Testis (tissue), 2 donors: ENCODE measurements around the gene ELOVL2.

ENCODE experiments used
- POLR2A ChIP-seq: fragments of 450-650 bp; IDR thresholded peaks from one replicate; pipeline ENCODE4 v1.6.1; 2017; ENCODE audit warnings: antibody characterized with exemption, mild to moderate bottlenecking, moderate library complexity
- TF ChIP-seq, protein P1 (sequence below), 3 experiments: fragments of 450-650 bp in 2 of 3; fragments of 200-600 bp in 1 of 3; sonication (generic) in 1 of 3; IDR thresholded peaks; one replicate each; pipeline ENCODE4 v1.5.1; 2016 to 2019; ENCODE audit warnings: antibody characterized with exemption in 3 of 3, mild to moderate bottlenecking in 2 of 3, moderate library complexity in 1 of 3

DNA sequence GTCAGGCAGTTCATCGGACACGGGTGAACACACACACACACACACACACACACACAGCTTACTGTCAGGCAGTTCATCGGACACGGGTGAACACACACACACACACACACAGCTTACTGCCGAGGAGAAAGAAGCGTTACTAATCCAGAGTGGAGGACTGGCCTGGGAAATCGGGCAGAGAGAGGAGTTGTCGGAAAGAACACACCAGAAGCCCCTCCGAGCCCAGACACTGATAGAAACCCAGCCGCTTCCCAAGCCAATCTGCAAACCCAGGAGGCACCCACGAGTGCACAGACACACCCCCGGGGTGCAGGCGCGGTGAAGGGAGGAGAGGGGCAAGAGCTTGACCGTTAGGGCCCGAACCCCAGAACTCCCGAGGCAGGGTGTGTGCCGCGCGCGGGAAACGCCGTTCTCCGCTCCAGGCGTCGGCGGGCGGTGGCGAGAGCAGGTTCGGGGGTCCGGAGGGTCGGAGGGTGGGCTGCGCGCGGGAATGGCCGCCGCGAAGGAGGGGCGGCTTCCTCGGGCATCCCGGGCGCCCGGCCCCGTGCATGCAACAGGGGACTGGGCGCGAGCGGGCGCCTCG lies 636 bp downstream of the ELOVL2 start:
- TF ChIP-seq, protein P1, sequence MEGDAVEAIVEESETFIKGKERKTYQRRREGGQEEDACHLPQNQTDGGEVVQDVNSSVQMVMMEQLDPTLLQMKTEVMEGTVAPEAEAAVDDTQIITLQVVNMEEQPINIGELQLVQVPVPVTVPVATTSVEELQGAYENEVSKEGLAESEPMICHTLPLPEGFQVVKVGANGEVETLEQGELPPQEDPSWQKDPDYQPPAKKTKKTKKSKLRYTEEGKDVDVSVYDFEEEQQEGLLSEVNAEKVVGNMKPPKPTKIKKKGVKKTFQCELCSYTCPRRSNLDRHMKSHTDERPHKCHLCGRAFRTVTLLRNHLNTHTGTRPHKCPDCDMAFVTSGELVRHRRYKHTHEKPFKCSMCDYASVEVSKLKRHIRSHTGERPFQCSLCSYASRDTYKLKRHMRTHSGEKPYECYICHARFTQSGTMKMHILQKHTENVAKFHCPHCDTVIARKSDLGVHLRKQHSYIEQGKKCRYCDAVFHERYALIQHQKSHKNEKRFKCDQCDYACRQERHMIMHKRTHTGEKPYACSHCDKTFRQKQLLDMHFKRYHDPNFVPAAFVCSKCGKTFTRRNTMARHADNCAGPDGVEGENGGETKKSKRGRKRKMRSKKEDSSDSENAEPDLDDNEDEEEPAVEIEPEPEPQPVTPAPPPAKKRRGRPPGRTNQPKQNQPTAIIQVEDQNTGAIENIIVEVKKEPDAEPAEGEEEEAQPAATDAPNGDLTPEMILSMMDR (IDR thresholded peaks at IDR 0.05), result no peak
- TF ChIP-seq POLR2A, result no peak
